ENCODE measurements around the gene ACTL8. TPM values are rescaled to one million over a fixed set of nuclear protein-coding genes. Genes with fewer than 3 reads are reported as not detected.

Gene ACTL8
- total and polyA plus RNA-seq, 9 donors, result 0.18 to 0.80 TPM; not detected in 7

- no peaks in the 10 kb centered on the region for H3K27me3 ChIP-seq
- intact Hi-C loops (cut with DNase I), result no loop called here
- WGBS, 3 donors, result 45 to 60% (median 45%) methylated on average over 10 of the region's 10 CpGs
- no peaks in the 10 kb centered on the region for H3K4me1 ChIP-seq (ENCODE audit: insufficient read depth)
- no peak for DNase-seq
- H3K9me3 ChIP-seq, result no peaks in the 10 kb centered on the region
- no peak overlapping the region for H3K4me3 ChIP-seq
- TF ChIP-seq CTCF (IDR thresholded peaks at IDR 0.05), result no peak
- TF ChIP-seq EP300 (IDR thresholded peaks at IDR 0.05), result no peak
- no peak for TF ChIP-seq POLR2A (IDR thresholded peaks at IDR 0.05)
- no peak overlapping the region for H3K27ac ChIP-seq
- no peaks in the 10 kb centered on the region for H3K36me3 ChIP-seq
Observed at GRCh38 chr1:17729909-17730308, 25.2 kb upstream of the ACTL8 start.

- intact Hi-C loops (cut with DNase I), result no loop called here
- DNase-seq, result no peak
- 57 to 62% (median 59%) methylated on average over 5 of the region's 5 CpGs for WGBS, 3 donors
- H3K4me1 ChIP-seq (ENCODE audit: insufficient read depth), result no peaks in the 10 kb centered on the region
- no peaks in the 10 kb centered on the region for H3K9me3 ChIP-seq
- no peaks in the 10 kb centered on the region for H3K36me3 ChIP-seq
- H3K27ac ChIP-seq, result no peak overlapping the region
- TF ChIP-seq CTCF (IDR thresholded peaks at IDR 0.05) (no peak), EP300 (IDR thresholded peaks at IDR 0.05) (no peak), POLR2A (IDR thresholded peaks at IDR 0.05) (no peak)
- H3K27me3 ChIP-seq, result no peaks in the 10 kb centered on the region
- H3K4me3 ChIP-seq, result no peak overlapping the region
Observed at GRCh38 chr1:17731460-17731859, 23.7 kb upstream of the ACTL8 start.

GRCh38 chr1:17732475-17732874, 22.7 kb upstream of the ACTL8 start:
- WGBS, 3 donors, result 68 to 88% (median 76%) methylated on average over 2 of the region's 2 CpGs
- intact Hi-C loops (cut with DNase I), result no loop called here
- Histone ChIP-seq H3K4me1 (ENCODE audit: insufficient read depth) (no peaks in the 10 kb centered on the region), H3K27me3 (no peaks in the 10 kb centered on the region), H3K36me3 (no peaks in the 10 kb centered on the region), H3K4me3 (no peak overlapping the region), H3K9me3 (no peaks in the 10 kb centered on the region), H3K27ac (no peak overlapping the region)
- no peak for DNase-seq
- TF ChIP-seq EP300 (IDR thresholded peaks at IDR 0.05) (no peak), POLR2A (IDR thresholded peaks at IDR 0.05) (no peak), CTCF (IDR thresholded peaks at IDR 0.05) (no peak)

GRCh38 chr1:17733661-17734060, 21.5 kb upstream of the ACTL8 start:
- no peaks in the 10 kb centered on the region for H3K27me3 ChIP-seq
- intact Hi-C loops (cut with DNase I), result no loop called here
- WGBS, 3 donors, result 47 to 54% (median 48%) methylated on average over 21 of the region's 21 CpGs

More at GRCh38 chr1:17733661-17734060, 21.5 kb upstream of the ACTL8 start:
- no peak overlapping the region for H3K4me3 ChIP-seq
- H3K9me3 ChIP-seq, result no peaks in the 10 kb centered on the region
- no peak overlapping the region for H3K27ac ChIP-seq
- TF ChIP-seq CTCF (IDR thresholded peaks at IDR 0.05), result no peak
- no peak for TF ChIP-seq EP300 (IDR thresholded peaks at IDR 0.05)
- no peak for TF ChIP-seq POLR2A (IDR thresholded peaks at IDR 0.05)
- no peak for DNase-seq
- no peaks in the 10 kb centered on the region for H3K4me1 ChIP-seq (ENCODE audit: insufficient read depth)
- no peaks in the 10 kb centered on the region for H3K36me3 ChIP-seq

All from ovary (tissue), 9 donors.